Measurements from ENCODE around the gene EML4. TPM values are rescaled to one million over a fixed set of nuclear protein-coding genes. Genes with fewer than 3 reads are reported as not detected.
A peak's percentile ranks its signal among the peaks of the same experiment; 100 is the strongest.

EML4 gene
- total and polyA plus RNA-seq, 2 of the 13 experiments (the other 11 are each of a cell fraction or from before 2014, with no cell fraction given), result 243 to 476 TPM

GRCh38 chr2:42169100-42169873, at the start of gene EML4 (continued):
- no peak; the same call in 1 of the 2 replicates for TF ChIP-seq MLXIP (CRISPR knock-in tag; IDR thresholded peaks at IDR 0.05; ENCODE audit: borderline replicate concordance)
- no peak for TF ChIP-seq KDM1A (CRISPR knock-in tag; IDR thresholded peaks at IDR 0.05)
- TF ChIP-seq CSRNP2 (CRISPR knock-in tag; conservative IDR thresholded peaks at IDR 0.05; ENCODE audit: low read depth), result no peak; the same call in 1 of the 2 replicates
- TF ChIP-seq REXO4 (CRISPR knock-in tag; IDR thresholded peaks at IDR 0.05; ENCODE audit: borderline replicate concordance), result no peak
- no peak for TF ChIP-seq ZNF431 (CRISPR knock-in tag; IDR thresholded peaks at IDR 0.05; ENCODE audit: borderline replicate concordance, low read depth)
- no peak for TF ChIP-seq ZNF512 (CRISPR knock-in tag; IDR thresholded peaks at IDR 0.05)
- no peak for TF ChIP-seq SCMH1 (CRISPR knock-in tag; IDR thresholded peaks at IDR 0.05; ENCODE audit: borderline replicate concordance)
- peak; percentile 48; the same call in 1 of the 2 replicates for TF ChIP-seq ZNF329 (CRISPR knock-in tag; IDR thresholded peaks at IDR 0.05; ENCODE audit: low read depth)
- peak; percentile 68 for TF ChIP-seq ASH2L (IDR thresholded peaks at IDR 0.05; ENCODE audit: insufficient read length, low read depth, low read length)
- peak; percentile 80; the same call in 1 of the 2 replicates for TF ChIP-seq ZBTB3 (CRISPR knock-in tag; IDR thresholded peaks at IDR 0.05; ENCODE audit: borderline replicate concordance, low read depth)
- 0 out of 2 replicates have a peak, but pooled peaks have one; percentile 25 for TF ChIP-seq CBX5 (CRISPR knock-in tag; IDR thresholded peaks at IDR 0.05; ENCODE audit: borderline replicate concordance)
- 0 out of 2 replicates have a peak, but pooled peaks have one; percentile 26 for TF ChIP-seq NFE2L1 (CRISPR knock-in tag; IDR thresholded peaks at IDR 0.05; ENCODE audit: borderline replicate concordance)
- TF ChIP-seq ZFP36L1 (CRISPR knock-in tag; IDR thresholded peaks at IDR 0.05), result peak; percentile 27; the same call in 1 of the 2 replicates
- 0 out of 2 replicates have a peak, but pooled peaks have one; percentile 64 for TF ChIP-seq ZNF773 (CRISPR knock-in tag; IDR thresholded peaks at IDR 0.05; ENCODE audit: borderline replicate concordance)
- peak; percentile 44; the same call in 1 of the 2 replicates for TF ChIP-seq E2F1 (CRISPR knock-in tag; IDR thresholded peaks at IDR 0.05)
- TF ChIP-seq ATM (IDR thresholded peaks at IDR 0.05; ENCODE audit: borderline replicate concordance), result no peak
- 0 out of 2 replicates have a peak, but pooled peaks have one; percentile 17 for TF ChIP-seq ZBTB34 (CRISPR knock-in tag; IDR thresholded peaks at IDR 0.05)
- peak; percentile 61 for TF ChIP-seq ZNF501 (CRISPR knock-in tag; IDR thresholded peaks at IDR 0.05)
- no peak for TF ChIP-seq ZMYM2 (CRISPR knock-in tag; IDR thresholded peaks at IDR 0.05)

Measured in HepG2 (cell line).